Middle frontal gyrus (tissue), 1 donor: ENCODE data around the gene GALNS.
"Not testable (repeated sequence)": the region's sequence is repeated elsewhere in the genome, so short reads cannot be mapped to it uniquely, and the experiment has no call there.

Experiments
- DNase-seq: peaks from one replicate; pipeline ENCODE4 v3.0.0-alpha.2; 2015; ENCODE audit warnings: low spot score; ENCODE audit errors: extremely low spot score

The GALNS gene, protein sequence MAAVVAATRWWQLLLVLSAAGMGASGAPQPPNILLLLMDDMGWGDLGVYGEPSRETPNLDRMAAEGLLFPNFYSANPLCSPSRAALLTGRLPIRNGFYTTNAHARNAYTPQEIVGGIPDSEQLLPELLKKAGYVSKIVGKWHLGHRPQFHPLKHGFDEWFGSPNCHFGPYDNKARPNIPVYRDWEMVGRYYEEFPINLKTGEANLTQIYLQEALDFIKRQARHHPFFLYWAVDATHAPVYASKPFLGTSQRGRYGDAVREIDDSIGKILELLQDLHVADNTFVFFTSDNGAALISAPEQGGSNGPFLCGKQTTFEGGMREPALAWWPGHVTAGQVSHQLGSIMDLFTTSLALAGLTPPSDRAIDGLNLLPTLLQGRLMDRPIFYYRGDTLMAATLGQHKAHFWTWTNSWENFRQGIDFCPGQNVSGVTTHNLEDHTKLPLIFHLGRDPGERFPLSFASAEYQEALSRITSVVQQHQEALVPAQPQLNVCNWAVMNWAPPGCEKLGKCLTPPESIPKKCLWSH

DNA sequence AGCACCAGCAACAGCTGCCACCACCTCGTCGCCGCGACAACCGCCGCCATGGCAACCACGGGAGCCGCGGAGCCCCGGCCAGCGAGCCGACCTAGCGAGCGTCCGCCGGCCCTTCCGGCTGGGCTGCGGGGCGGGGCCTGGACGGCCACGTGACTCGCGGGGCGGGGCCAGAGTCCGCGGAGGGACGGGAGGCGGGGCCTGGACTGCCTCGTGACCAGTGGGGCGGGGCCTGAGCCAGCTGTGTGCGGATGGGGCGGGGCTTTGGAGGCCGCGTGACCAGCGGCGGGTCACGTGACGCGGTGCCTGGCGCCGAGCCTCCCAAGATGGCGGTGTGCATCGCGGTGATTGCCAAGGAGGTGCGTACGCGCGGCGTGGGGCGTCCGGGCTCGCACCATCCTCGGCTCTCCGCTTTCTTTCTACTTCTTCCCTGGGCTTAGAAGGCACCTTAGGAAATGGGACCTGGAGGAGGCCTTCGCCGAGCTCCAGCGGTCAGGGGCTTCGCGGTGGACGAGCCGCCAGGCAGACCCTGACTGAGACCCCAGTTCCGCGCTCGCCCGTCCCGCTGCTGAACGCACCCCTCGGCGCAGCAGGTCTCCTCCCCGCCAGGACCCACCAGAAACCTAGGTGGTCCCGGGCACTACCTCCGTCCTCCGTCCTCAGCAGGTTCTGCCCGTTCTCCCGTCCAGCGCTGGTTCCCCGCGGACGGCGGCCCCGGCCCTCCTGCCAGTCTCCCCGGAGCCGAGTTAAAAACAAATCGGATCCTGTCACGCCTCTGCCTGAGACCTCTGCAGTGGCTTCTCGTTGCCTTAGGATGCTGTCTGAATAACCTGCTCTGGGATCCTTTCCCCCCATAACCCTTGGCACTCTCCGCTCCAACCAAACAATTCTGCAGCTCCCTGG, at the start of gene GALNS, which contains the start of gene TRAPPC2L:
TSS of gene GALNS (minus strand) at position 120 of the 900 bp plus-strand sequence. CDS start at position 50, 70 bp downstream.
TSS of gene TRAPPC2L (plus strand) at position 300 of the 900 bp plus-strand sequence. CDS start at position 324, 24 bp downstream.
- DNase-seq: peak; percentile 97

DNA sequence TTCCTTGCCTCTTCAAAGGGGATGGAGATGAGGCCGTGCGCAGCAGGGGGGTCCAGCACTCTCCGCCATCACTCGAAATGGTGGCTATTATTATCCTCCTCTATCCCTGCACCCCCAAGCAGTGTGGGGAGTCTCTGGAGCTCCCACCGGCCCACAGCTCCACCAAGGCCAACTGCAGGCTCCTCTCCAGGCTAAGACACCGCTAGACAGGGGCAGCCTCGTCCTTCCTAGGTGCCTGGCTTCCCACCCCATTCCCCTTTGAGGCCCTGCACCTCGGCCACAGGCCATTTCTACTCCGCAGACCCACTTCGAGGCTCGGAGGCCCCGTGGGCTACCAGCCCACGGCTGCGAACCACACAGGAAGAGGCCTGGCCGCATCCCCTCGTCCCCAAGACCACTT, 49.3 kb upstream of the GALNS start:
- DNase-seq: no peak

DNA sequence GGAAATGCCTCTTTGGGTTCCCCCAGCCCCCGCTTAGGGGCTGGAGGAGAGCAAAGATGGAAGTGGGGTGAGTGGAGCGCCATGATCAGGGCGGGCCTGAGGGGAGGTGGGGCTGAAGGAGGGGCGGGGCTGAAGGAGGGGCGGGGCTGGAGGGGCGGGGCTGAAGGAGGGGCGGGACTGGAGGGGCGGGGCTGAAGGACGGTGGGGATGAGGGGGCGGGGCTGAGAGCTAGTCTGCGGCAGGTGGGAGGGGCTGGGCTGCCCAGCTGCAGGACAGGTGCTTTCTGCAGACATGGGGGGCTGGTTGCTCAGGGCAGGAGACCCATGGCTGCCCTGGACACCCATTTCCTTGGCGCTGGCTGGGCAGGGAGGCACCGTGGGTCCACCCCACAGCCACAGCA, 48.8 kb upstream of the GALNS start:
- DNase-seq: no peak

DNA sequence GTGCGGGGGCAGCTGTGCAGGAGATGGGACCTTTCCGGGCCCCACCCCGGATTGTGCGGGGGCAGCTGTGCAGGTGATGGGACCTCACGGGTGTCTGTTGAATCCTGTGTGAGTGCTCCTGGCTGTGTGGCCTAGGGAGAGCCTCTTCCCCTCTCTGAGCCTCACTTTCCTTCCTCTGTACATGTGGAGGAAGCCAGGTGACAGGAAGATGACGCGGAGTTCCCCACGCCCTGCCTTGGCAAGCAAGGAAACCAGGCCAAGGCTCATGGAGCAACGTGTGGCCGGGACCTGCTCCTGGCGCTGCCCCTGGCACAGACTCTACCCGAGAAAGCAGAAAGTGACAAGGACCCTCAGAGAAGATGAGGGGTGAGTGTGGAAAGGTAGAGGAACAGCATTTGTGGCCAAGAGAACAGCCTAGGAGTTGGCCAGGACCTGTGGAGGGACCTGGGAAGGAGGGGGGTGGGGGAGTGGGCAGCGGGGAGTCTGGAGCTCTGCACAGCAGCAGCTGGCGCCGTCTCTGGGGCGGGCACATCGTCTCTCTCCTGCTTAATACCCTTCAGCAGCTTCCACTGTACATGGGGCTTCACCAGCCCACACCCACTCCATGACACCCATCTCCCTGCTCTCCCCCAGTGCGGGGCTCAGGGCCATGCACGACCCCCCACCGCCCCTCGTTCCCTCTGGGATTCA, 48.1 kb upstream of the GALNS start:
- DNase-seq: no peak

DNA sequence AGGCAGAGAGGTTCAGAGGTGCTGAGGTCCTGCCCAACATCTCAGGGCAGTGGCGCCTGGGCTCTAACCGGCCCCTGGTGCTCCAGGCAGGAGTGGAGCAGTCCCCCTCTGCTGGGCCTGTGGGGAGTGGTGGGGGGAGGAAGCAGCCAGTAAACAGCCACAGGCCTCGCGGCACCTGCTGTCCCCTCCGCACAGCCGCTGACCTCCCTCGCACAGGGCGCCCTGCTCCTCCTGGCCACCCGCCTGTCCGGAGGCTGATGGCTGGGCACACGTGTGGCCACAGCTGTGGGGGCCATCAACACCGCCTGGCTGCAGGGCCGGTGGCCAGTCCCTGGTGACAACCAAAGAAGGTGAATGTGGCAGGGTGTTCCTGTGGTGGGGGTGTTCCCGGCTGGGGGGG, 46.5 kb upstream of the GALNS start:
- no peak for DNase-seq

DNA sequence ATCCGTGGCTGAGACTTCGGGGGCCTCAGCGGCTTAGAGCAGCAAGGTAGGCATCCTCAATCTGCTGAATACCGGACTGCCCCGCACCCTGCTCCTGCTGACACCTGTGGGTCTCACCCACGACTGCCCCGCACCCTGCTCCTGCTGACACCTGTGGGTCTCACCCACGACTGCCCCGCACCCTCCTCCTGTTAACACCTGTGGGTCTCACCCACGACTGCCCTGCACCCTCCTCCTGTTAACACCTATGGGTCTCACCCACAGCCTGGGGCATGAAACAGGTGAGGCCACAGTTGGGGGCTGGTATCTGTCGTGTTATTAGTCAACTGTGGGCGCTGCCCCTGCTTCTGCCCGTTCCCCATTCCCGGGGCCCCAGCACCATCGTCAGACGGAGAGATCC, 46.0 kb upstream of the GALNS start:
- DNase-seq: no peak

DNA sequence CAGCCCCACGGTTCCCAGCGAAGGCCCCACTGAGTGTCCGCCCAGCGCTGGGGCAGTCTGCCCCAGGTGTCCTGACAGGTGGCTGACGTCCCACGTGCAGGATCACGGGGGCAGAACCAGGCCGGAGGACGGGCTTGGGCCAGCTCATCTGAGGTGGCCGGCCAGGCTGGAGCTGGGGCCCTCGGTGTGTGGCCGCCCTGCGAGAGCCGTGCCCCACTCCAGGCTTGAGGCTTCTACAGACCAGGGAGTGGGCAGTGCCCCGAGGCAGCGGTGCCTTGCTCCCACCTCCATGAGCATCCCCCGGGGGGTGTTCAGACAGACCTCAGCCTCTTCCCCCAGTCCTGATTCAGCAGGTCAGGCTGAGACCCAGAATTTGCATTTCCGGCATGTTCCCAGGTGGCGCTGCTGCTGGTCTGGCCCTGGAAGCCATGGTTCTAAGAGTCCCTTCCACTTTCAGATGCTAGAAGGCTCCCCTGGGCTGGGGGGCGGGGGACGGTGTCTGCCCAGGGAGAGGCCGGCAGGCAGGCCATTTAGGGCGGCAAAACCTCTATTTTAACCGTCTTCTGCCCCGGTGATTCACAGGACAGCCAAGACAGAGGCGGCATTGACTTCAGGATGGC, 45.1 kb upstream of the GALNS start:
- no peak for DNase-seq

DNA sequence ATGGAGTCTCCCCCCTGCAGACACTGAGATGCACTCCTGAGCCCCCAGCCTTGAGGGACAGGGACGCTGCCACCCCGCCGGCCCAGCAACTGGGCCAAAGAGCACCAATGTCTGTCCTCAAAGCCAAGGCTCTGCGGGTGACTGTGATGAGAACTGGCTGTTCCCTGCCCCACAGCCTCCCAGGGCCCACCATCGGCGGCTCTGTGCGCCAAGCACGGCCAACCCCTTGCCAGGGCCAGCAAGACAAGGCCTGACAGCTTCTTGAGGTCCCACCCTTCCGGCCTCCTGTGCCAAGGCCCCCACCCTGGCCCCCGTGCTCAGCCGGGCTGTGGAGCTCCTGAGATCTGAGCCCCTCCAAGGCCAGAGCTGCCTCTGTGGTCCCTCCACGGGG, 43.9 kb upstream of the GALNS start:
- no peak for DNase-seq

DNA sequence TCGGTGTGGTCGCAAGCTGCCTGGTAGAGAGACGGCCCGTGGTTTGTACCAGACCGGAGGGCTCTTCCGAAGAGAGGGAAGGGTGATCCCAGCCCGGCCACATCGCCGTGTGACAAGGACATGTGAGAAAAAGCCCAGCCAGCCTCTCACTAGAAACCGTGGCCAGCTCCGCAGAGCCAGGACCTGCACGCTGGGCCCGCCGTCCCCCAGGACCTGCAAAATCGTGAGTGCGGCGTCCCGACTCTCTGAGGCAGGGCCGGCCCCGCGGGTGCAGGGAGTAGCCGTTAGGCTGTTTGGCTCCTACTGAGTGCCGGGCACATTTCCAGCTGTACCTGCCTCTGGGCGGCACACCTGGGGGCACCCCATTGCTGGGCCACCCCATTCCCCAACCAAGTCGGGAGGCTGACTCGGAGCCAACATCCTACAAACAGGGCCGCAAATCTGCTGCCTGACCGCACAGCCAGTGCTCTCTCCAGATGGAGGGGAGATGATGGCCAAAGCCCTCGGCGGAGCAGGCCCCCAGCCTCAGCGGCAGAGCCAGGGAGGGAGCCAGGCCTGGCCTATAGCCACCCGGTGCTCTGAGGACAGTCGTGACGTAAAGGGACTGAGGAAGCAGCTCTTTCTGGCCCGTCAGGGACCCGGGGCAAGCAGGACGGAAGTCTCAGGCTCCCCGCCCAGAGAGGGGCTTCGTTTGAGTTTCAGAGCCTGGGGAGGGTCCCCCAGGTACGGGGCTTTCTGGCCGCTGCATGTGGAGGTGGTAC, 43.3 kb upstream of the GALNS start:
- DNase-seq: no peak

DNA sequence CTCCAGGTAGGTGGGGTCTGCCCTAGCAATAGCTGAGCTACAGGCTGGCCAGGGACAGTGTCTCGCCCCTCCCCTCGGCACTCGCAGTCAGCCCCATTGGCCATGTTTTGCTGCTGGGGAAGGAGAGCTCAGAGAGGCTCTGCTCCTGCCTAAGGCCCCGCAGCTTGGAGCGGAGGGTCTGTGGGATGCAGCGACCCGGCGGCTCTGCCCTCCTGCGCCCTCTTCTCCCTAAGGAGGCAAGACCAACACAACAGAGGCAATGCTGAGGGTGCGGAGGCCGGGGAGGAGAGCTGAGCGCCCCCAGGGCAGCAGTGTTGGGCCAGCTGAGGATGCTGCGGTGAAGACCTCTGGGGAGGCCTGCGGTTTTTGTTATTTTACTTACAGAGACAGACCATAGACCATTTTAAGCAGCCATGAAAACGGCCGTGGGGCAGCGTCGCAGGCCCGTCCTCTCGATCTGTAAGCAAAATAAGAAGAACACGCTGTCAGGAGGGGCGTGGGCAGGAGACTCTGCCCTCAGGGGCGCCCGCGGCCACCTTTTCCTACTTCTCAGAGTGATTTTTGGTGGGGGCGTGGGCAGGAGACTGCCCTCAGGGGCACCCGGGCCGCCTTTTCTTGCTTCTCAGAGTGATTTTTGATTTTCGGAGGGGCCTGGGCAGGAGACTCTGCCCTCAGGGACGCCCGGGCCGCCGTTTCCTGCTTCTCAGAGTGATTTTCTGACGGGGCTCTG, 41.1 kb upstream of the GALNS start:
- DNase-seq: no peak

DNA sequence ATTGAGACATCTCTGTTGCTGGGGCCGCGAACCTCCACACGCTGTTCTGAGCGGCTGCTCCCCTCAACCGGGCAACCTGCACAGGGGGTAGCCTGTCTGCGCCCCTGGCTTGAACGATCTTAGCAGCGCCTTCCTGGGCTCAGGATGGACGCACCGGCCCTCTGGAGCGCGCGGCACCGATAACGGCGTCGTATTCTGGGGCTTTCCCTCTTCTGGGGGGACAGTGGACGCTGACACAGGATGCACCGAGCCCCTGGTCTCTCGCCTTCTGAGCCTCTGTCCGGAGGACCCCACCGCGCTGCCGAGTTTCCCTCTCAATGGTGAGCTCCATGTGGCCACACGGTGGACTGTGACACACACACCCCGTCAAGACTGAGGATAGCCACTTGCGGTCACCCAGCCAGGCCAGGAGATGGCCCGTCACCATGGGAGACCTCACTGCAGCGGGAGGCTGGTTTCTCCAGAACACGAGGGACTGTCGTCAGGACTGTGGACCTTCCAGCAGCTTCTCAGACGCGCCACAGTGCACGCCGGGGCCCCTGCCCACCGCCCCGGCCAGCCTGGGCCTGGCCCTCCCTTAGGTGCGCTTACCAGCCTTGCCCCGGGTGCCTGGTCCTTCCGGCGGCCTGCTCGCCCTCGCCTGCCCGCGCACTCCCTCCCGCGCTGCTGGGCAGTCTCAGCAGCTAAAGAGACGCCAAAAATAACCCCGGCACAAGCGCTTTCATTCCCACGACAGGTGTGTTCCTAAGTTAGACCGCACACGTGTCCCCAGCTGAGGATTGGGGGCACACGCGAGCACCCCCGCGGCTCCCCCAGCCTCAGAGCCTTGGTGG, 39.7 kb upstream of the GALNS start:
- no peak for DNase-seq

DNA sequence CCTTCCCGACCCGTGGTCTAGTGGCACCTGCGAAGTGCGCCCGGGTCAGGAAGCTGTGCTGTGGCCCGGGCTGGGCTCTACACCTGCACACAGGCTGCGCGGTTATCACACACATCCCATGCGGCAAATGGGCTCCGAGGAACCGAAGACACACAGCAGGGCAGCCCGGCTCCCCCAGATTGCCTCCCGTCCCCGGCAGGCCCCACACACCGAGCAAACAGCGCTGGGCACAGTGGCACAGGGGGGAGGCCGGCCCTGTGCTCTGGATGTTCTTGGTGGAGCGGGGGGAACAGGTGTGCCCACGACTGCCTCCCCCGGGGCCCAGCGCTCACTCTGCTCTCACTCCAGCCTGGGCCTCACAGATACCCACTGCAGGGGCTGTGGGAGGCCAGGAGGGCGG, 38.6 kb upstream of the GALNS start:
- no peak for DNase-seq

DNA sequence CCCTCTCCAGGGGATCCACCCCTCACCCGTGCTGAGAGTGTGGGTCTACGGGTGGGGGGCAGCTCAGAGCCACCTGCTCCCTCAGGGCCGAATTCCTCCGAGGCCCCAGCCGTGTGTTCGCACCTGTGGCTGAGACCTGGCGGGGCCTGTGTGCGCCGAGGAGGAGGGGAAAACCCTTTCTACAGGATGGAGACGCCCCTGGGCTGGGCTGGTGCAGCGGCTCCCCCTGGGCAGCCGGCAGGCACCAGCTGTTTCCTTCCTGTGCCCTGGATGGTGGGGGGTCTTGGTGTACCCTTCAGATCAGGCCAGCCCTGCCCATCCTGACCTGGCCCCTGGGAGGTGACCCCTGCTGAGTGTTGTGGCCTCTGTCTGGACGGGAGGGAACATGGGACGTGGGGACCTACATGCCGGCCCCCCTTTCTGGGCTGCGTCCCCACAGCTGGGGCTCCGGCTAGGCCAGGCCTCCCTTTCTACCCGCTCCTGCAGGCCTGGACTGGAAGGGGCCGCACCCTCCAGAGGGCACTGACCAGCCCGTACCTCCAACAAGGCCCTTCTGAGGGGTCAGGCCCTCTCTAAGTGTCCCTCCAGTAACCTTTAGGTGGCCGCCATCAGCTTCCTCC, 38.0 kb upstream of the GALNS start:
- no peak for DNase-seq

DNA sequence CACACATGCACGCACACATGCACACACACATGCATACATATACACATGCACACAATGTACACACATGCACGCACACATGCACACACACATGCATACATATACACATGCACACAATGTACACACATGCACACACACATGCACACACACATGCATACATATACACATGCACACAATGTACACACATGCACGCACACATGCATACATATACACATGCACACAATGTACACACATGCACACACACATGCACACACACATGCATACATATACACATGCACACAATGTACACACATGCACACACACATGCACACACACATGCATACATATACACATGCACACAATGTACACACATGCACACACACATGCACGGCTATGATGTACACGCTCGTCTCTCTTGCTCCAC, 37.5 kb upstream of the GALNS start:
- not testable (repeated sequence) for DNase-seq

DNA sequence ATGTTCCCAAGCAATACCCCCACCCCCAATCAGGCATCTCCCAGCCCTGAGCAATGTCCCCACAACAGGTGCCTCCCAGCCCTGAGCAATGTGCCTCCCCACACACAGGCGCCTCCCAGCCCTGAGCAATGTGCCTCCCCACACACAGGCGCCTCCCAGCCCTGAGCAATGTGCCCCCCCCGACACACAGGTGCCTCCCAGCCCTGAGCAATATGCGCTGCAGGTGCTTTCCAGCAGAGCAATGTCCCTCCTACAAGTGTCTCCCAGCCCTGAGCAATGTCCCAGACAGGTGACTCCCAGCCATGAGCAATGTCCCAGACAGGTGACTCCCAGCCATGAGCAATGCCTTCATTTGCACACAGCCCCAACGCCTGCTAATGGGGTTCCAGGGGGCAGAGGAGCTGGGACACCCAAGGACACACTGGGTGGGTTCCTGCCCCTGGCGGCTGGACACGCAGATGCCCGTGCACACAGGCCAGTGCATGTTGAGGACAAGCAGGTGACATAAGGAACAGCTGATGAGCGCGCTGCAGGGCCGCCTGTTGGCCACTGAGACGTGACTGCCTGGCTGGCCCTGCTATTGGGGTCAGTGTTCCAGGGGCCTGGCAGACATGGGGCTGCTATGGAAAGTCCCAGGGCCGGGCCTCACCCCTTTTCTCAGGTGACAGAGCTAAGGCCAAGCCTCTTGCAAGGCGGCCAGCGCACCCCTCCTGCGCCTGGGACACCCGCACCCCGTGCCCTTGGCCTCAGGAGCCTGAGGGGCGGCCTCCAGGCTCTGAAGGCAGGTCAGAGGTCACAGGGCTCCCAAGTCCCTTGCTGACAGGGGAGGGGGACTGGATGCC, 36.6 kb upstream of the GALNS start:
- no peak for DNase-seq

DNA sequence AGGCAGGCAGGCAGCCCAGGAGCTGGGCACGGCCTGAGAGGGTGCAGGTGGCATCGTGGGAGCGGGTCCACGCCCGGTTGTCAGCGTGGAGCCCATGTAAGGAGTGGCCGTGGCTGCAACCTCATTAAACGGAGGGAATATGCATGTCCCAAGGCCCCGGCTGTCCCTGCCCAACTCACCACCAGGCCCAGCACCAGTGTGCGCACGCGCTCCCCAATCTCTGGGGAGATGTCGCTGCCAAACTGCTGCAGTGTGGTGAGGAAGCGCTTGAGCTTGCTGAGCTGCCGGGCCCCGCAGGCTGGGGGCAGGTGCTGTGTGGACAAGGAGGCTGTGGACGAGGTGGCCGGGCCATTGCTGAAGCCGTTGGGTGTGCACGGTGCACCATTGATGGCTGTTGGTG, 35.3 kb upstream of the GALNS start:
- DNase-seq: no peak

DNA sequence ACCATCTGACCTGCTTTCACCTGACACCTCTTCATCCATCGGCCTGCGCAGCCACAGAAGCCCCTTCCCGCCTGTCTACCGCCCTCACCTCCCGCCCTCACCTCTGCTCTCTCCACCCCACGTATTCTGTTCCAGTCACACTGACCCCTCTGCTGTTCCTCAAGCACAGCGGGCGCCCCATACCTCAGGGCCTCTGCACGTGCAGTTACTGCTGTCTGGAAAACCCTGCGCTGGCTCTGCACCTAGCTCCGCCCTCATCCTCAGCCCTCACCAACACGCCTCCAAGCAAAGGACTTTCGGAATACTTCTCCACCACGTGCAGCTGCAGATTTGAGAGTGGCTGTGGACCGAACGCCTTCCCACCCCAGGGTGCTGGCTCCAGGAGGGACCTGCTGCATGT, 34.3 kb upstream of the GALNS start:
- DNase-seq: no peak
